Measurements from ENCODE around the gene TMPRSS15. TPM values are rescaled to one million over a fixed set of nuclear protein-coding genes. Genes with fewer than 3 reads are reported as not detected.

Gene TMPRSS15
- total RNA-seq, result not detected

DNA sequence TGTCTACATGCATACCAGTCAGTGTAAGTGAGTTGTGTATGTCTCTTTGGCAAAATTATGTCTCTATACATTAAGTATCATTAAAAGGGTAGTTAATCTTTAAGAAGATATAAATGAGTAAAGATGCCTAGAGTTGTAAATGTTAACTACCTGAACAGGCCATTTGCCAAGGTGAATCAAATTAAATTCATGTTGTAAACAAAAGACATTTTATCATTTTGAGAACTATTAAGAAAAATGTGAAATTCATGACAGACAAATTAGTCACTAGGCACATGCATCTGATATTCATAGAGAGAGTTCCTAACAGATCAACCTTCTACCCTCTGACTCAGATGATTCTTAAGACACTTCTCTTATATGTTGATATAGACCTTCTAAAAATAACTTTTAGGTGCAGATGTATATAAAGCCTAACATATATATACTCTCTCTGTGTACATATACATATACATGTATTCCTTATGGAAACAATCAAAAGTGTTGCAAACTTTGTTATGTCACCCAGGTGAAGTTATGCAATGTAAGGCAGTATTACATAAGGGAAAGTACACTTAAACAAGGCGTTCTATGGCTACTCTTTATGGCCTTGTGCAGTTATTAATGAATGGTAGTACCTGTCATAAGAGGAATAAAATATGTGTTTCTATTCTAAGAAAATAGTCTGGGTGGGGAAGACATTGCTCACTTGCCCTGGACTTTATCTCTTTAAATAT, at the start of gene TMPRSS15:
TSS of gene TMPRSS15 (minus strand) at position 51 of the 716 bp plus-strand sequence. CDS start 163 bp downstream, outside the sequence.
- Mint-ChIP-seq H3K36me3 (no peaks in the 10 kb centered on the region), H3K4me1 (ENCODE audit: low read depth) (no peaks in the 10 kb centered on the region), H3K27ac (no peak within 1 kb of the TSS), H3K9me3 (peaks cover 12% of the 10 kb centered on the region), H3K27me3 (no peaks in the 10 kb centered on the region), H3K4me3 (no peak within 1 kb of the TSS)
- intact Hi-C loops (cut with micrococcal nuclease), result no loop called here
- CTCF ChIA-PET, result no interaction called here
- no peak for DNase-seq
- POLR2A ChIA-PET, result no interaction called here

DNA sequence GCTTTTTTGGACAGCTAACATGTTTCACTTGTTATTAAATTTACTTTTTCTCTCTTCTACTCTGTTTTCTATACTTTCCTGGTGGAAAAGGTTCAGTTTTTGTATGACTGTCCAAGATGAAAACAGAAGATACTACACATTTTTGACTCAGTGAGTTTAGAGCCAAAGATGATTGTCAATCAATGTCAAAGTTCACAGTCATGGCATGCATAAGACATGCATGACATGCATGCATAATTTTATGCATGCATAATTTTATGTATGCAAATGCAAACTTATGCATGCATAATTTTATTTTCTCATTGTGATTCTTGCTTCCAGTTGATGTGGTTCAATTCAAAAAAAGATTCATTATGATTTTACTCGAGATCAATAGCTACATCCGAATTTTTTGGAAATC, 48.1 kb upstream of the TMPRSS15 start:
- no peaks in the 10 kb centered on the region for H3K27me3 Mint-ChIP-seq
- H3K27ac Mint-ChIP-seq, result no peak overlapping the region
- ChIA-PET CTCF (no interaction called here), POLR2A (no interaction called here)
- intact Hi-C loops (cut with micrococcal nuclease), result no loop called here
- no peaks in the 10 kb centered on the region for H3K36me3 Mint-ChIP-seq
- peaks cover 4% of the 10 kb centered on the region for H3K9me3 Mint-ChIP-seq
- H3K4me1 Mint-ChIP-seq (ENCODE audit: low read depth), result no peaks in the 10 kb centered on the region
- no peak overlapping the region for H3K4me3 Mint-ChIP-seq
- DNase-seq, result no peak

DNA sequence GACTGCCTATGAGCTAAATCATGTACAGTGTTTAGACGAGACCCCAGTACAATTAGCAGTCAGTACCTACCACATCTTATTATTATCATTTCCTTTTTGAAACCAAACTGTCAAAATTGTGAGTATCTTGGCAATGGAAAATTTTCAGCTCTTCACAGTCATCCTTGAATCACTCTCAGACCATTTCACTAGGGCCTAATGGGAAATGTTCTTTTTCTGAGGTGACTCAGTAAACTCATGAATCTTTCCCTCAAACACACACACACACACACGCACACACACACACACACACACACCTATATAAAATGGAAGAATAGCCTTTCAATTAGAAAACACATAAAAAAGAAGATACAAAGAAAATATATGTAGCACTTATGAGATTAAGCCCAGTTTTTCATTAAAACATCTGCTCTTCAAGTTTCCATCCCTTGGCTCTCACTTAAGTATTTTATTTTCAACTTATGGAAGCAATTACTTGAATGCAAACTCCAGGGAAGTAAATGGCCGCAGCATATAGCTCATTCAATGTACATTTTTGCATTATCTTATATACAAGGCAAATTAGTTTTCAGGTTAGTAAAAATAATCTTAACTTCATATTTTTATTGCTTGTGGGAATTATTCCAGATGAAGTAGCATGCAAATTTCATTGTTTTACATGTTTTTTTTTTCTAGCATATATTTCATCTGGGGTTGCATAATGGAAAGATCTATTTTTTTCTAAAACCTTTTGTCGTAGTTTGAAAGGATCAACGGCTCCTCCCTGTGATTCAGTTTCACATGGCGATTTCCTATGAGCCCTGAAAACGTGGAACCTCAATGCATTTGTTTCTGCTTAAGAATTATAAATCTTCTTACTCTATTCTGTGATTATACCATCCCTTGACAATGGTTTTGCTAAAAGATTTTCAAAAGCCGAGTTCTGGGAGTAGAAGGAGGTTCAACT, 46.3 kb upstream of the TMPRSS15 start:
- Mint-ChIP-seq H3K36me3 (no peaks in the 10 kb centered on the region), H3K9me3 (peaks cover 8% of the 10 kb centered on the region), H3K27me3 (no peaks in the 10 kb centered on the region), H3K4me3 (no peak overlapping the region), H3K27ac (no peak overlapping the region), H3K4me1 (ENCODE audit: low read depth) (no peaks in the 10 kb centered on the region)
- ChIA-PET POLR2A (no interaction called here), CTCF (no interaction called here)
- intact Hi-C loops (cut with micrococcal nuclease), result no loop called here
- no peak for DNase-seq

GRCh38 chr21:18443701-18444100, 40.1 kb upstream of the TMPRSS15 start:
- Mint-ChIP-seq H3K4me1 (ENCODE audit: low read depth) (no peaks in the 10 kb centered on the region), H3K27ac (no peak overlapping the region), H3K36me3 (no peaks in the 10 kb centered on the region), H3K27me3 (no peaks in the 10 kb centered on the region), H3K9me3 (peaks cover 11% of the 10 kb centered on the region), H3K4me3 (no peak overlapping the region)
- intact Hi-C loops (cut with micrococcal nuclease), result no loop called here
- ChIA-PET POLR2A (no interaction called here), CTCF (no interaction called here)
- no peak for DNase-seq

- H3K36me3 Mint-ChIP-seq, result no peaks in the 10 kb centered on the region
- no peak for DNase-seq
- CTCF ChIA-PET, result no interaction called here
- H3K27me3 Mint-ChIP-seq, result no peaks in the 10 kb centered on the region
- intact Hi-C loops (cut with micrococcal nuclease), result no loop called here
- peaks cover 11% of the 10 kb centered on the region for H3K9me3 Mint-ChIP-seq
- H3K27ac Mint-ChIP-seq, result no peak overlapping the region
- no peaks in the 10 kb centered on the region for H3K4me1 Mint-ChIP-seq (ENCODE audit: low read depth)
- POLR2A ChIA-PET, result no interaction called here
- no peak overlapping the region for H3K4me3 Mint-ChIP-seq
These were observed 39.5 kb upstream of the TMPRSS15 start for GRCh38 chr21:18443085-18443484.

- Mint-ChIP-seq H3K27me3 (no peaks in the 10 kb centered on the region), H3K27ac (no peak overlapping the region), H3K4me3 (no peak overlapping the region), H3K36me3 (no peaks in the 10 kb centered on the region), H3K4me1 (ENCODE audit: low read depth) (no peaks in the 10 kb centered on the region), H3K9me3 (no peaks in the 10 kb centered on the region)
- DNase-seq, result no peak
- CTCF ChIA-PET, result no interaction called here
- intact Hi-C loops (cut with micrococcal nuclease), result no loop called here
- POLR2A ChIA-PET, result no interaction called here
These were observed 26.8 kb upstream of the TMPRSS15 start for GRCh38 chr21:18430341-18430740.

GRCh38 chr21:18424276-18424675, 20.7 kb upstream of the TMPRSS15 start:
- CTCF ChIA-PET, result no interaction called here
- intact Hi-C loops (cut with micrococcal nuclease), result no loop called here

GRCh38 chr21:18417141-18417790, 13.7 kb upstream of the TMPRSS15 start:
- POLR2A ChIA-PET, result no interaction called here
- intact Hi-C loops (cut with micrococcal nuclease), result no loop called here
- CTCF ChIA-PET, result no interaction called here
- no peaks in the 10 kb centered on the region for H3K36me3 Mint-ChIP-seq
- peaks cover 15% of the 10 kb centered on the region for H3K9me3 Mint-ChIP-seq
- H3K4me3 Mint-ChIP-seq, result no peak overlapping the region
- H3K27ac Mint-ChIP-seq, result no peak overlapping the region
- DNase-seq, result no peak
- no peaks in the 10 kb centered on the region for H3K27me3 Mint-ChIP-seq
- no peaks in the 10 kb centered on the region for H3K4me1 Mint-ChIP-seq (ENCODE audit: low read depth)

More at GRCh38 chr21:18424276-18424675, 20.7 kb upstream of the TMPRSS15 start:
- POLR2A ChIA-PET, result no interaction called here
- no peaks in the 10 kb centered on the region for H3K27me3 Mint-ChIP-seq
- H3K9me3 Mint-ChIP-seq, result peaks cover 6% of the 10 kb centered on the region
- H3K4me3 Mint-ChIP-seq, result no peak overlapping the region
- H3K36me3 Mint-ChIP-seq, result no peaks in the 10 kb centered on the region
- no peak for DNase-seq
- no peak overlapping the region for H3K27ac Mint-ChIP-seq
- H3K4me1 Mint-ChIP-seq (ENCODE audit: low read depth), result no peaks in the 10 kb centered on the region

GRCh38 chr21:18411565-18411964, 8.0 kb upstream of the TMPRSS15 start:
- CTCF ChIA-PET, result no interaction called here
- Mint-ChIP-seq H3K4me3 (no peak overlapping the region), H3K27ac (no peak overlapping the region), H3K36me3 (no peaks in the 10 kb centered on the region), H3K4me1 (ENCODE audit: low read depth) (no peaks in the 10 kb centered on the region), H3K27me3 (no peaks in the 10 kb centered on the region), H3K9me3 (peaks cover 5% of the 10 kb centered on the region)
- intact Hi-C loops (cut with micrococcal nuclease), result no loop called here
- POLR2A ChIA-PET, result no interaction called here
- DNase-seq, result no peak

DNA sequence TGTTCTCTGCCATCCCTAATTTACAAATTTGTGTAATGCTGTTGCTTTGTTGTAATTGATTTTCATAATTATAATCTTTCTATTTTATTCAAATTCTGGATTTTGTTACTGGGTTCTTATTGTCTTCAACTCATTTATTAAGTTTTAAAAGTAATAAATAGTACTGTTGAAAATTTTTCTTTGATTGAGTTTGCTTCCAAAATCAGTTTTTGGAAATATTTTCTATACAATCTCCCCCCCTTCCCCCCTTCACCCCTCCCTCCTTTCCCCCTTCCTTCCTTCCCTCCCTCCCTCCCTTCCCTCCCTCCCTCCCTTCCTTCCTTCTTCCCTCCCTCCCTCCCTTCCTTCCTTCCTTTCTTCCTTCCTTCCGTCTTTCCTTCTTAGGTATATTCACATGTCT, 6.0 kb upstream of the TMPRSS15 start:
- H3K27me3 Mint-ChIP-seq, result no peaks in the 10 kb centered on the region
- no peaks in the 10 kb centered on the region for H3K4me1 Mint-ChIP-seq (ENCODE audit: low read depth)
- no peak overlapping the region for H3K27ac Mint-ChIP-seq
- H3K36me3 Mint-ChIP-seq, result no peaks in the 10 kb centered on the region
- ChIA-PET CTCF (no interaction called here), POLR2A (no interaction called here)
- intact Hi-C loops (cut with micrococcal nuclease), result no loop called here
- no peaks in the 10 kb centered on the region for H3K9me3 Mint-ChIP-seq
- H3K4me3 Mint-ChIP-seq, result no peak overlapping the region
- no peak for DNase-seq

DNA sequence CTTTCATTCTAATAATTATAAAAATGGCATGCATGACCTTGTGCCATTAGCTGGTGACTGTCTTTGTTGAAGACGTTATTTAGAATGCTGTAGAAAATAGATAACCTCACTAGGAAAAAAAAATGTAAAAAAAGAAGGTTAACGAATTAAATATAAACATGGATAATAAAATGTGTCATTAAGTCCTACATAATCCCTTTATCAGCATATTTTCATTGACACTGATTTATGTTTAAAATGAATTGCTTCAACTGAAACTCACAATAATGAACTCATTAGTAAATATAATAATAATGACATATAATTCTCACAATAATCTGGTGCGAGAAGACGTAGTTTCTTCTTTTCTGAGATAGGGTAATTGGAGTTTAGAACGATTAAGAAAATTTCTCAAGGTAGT, 4.7 kb downstream of the TMPRSS15 start:
- CTCF ChIA-PET, result no interaction called here

DNA sequence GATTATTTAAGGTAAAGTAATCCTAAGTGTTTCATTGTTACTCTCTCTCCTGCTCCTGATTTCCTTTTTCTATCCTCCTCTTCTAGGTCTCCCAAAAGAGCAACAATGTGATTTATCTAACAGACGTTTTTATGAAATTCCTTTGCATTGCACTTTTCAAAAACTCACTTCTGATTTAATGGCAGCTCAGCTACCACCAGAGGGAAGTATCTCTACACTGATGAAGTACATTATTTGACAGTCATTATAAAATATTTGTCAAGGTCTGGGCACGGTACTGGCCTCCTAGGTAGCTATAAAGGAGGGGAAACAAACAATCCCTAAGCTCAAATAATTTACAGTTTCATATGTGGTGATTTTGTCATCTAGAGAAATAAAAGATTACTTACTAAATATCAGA, 15.6 kb downstream of the TMPRSS15 start:
- H3K9me3 Mint-ChIP-seq, result peaks cover 9% of the 10 kb centered on the region
- no peak overlapping the region for H3K27ac Mint-ChIP-seq
- H3K36me3 Mint-ChIP-seq, result no peaks in the 10 kb centered on the region
- no peaks in the 10 kb centered on the region for H3K4me1 Mint-ChIP-seq (ENCODE audit: low read depth)
- no peak for DNase-seq
- POLR2A ChIA-PET, result no interaction called here
- H3K27me3 Mint-ChIP-seq, result no peaks in the 10 kb centered on the region
- H3K4me3 Mint-ChIP-seq, result no peak overlapping the region
- intact Hi-C loops (cut with micrococcal nuclease), result no loop called here
- CTCF ChIA-PET, result no interaction called here

More for the DNA sequence above, 4.7 kb downstream of the TMPRSS15 start:
- intact Hi-C loops (cut with micrococcal nuclease), result no loop called here
- DNase-seq, result no peak
- H3K9me3 Mint-ChIP-seq, result peaks cover 10% of the 10 kb centered on the region
- POLR2A ChIA-PET, result no interaction called here
- no peak overlapping the region for H3K27ac Mint-ChIP-seq
- no peaks in the 10 kb centered on the region for H3K36me3 Mint-ChIP-seq
- no peaks in the 10 kb centered on the region for H3K4me1 Mint-ChIP-seq (ENCODE audit: low read depth)
- no peak overlapping the region for H3K4me3 Mint-ChIP-seq
- no peaks in the 10 kb centered on the region for H3K27me3 Mint-ChIP-seq

All from activated CD4-positive, alpha-beta memory T cell treated with anti-CD3 and anti-CD28 coated beads for 36 hours (primary cell).